Smooth muscle cell (in vitro differentiated cells): Measurements from ENCODE around the gene DCAKD. TPM values are rescaled to one million over a fixed set of nuclear protein-coding genes. Genes with fewer than 3 reads are reported as not detected.

ENCODE experiments used
- DNase-seq: peaks from one replicate; lab custom pipeline; 2025; ENCODE audit not compliant: unreplicated experiment; lab: John Stamatoyannopoulos, UW
- H2AFZ ChIP-seq: fragments of 200-600 bp; sonication (generic); 2 replicates; pipeline ENCODE4 v1.6.0; 2016; ENCODE audit warnings: antibody characterized with exemption, low read depth, mild to moderate bottlenecking
- H3F3A ChIP-seq: fragments of 200-600 bp; sonication (generic); 2 replicates; pipeline ENCODE4 v1.6.0; 2017; ENCODE audit warnings: antibody characterized with exemption, low read depth
- H3K27ac ChIP-seq: fragments of 200-600 bp; sonication (generic); 2 replicates; pipeline ENCODE4 v1.5.1; 2016; ENCODE audit warnings: low read depth, mild to moderate bottlenecking
- H3K27me3 ChIP-seq: fragments of 200-600 bp; sonication (generic); 2 replicates; pipeline ENCODE4 v1.6.1; 2016; ENCODE audit warnings: low read depth, mild to moderate bottlenecking
- H3K36me3 ChIP-seq: fragments of 200-600 bp; sonication (generic); 2 replicates; pipeline ENCODE4 v1.5.1; 2016; ENCODE audit warnings: low read depth
- H3K4me1 ChIP-seq: fragments of 200-600 bp; sonication (generic); 2 replicates; pipeline ENCODE4 v1.5.1; 2016; ENCODE audit warnings: low read depth
- H3K4me2 ChIP-seq: fragments of 200-600 bp; sonication (generic); 2 replicates; pipeline ENCODE4 v1.6.0; 2016; ENCODE audit warnings: mild to moderate bottlenecking
- H3K4me3 ChIP-seq: fragments of 200-600 bp; sonication (generic); 2 replicates; pipeline ENCODE4 v1.5.1; 2016; ENCODE audit warnings: mild to moderate bottlenecking
- H3K79me2 ChIP-seq: fragments of 200-600 bp; sonication (generic); 2 replicates; pipeline ENCODE4 v1.6.0; 2016; ENCODE audit warnings: low read depth, mild to moderate bottlenecking
- H3K9ac ChIP-seq: fragments of 200-600 bp; sonication (generic); 2 replicates; pipeline ENCODE4 v1.6.0; 2016; ENCODE audit warnings: low read depth
- H3K9me3 ChIP-seq: fragments of 200-600 bp; sonication (generic); replicated peaks from 2 replicates; pipeline ENCODE4 v1.5.1; 2016; ENCODE audit warnings: low read depth
- H4K20me1 ChIP-seq: fragments of 200-600 bp; sonication (generic); 2 replicates; pipeline ENCODE4 v1.6.0; 2016; ENCODE audit warnings: low read depth
- WGBS: methylation state at CpG from one replicate; pipeline ENCODE4 v1.1.7; 2016; ENCODE audit warnings: low lambda C conversion rate; 5-methylcytosine and 5-hydroxymethylcytosine counted together
- polyA plus RNA-seq: library from polyadenylated mRNA; unstranded; fragments of >200 nt; fragmentation: Nextera tagmentation; extraction: Ambion mirVana; gene quantifications from 2 replicates; pipeline ENCODE4 v1.2.1, GENCODE V29; 2016
- total RNA-seq: library from RNA; depleted of rRNA; stranded (reverse); fragments of >200 nt; gene quantifications from 2 replicates; pipeline ENCODE4 v1.2.3, GENCODE V29; 2014
- TF ChIP-seq, protein P1 (sequence below): fragments of 200-600 bp; sonication (generic); IDR thresholded peaks from 2 replicates; pipeline ENCODE4 v1.5.1; 2017; ENCODE audit warnings: borderline replicate concordance, mild to moderate bottlenecking, antibody characterized with exemption; ENCODE audit not compliant: insufficient read depth, poor library complexity, severe bottlenecking

DCAKD gene
- total and polyA plus RNA-seq, 2 experiments from 2014 or later: 25.7 to 42.3 TPM

DNA sequence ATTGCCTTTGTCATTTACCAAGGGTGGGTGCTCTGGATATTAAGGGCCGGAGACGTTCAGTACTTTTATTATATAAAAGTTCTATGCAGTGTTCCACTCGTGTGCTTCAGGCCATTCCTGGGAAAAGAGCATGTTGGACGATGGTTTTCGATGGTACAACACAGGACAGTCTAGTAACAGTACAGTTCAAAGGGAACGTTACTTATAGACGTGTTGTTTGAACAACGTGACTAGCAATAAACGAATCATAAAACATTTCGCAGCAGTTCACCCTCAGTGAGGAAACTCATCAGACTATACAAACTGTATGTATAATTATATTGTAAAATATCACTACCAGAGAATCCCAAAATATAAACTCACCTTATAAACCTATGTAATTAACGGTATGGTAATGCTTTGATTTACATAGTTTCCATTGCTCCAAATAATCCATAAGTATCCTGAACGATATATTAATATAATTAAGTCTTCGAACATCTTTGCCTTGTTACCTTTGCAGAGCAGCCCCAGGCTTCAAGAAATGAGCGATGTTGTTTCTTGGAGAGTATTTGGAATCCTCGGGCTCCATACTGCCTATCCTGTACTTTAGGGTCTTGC lies 10.3 kb upstream of the DCAKD start:
- Histone ChIP-seq H3F3A (no peaks in the 10 kb centered on the region), H3K4me1 (peaks cover 16% of the 10 kb centered on the region), H3K4me3 (peak overlapping the region; percentile 94), H3K4me2 (peak overlapping the region; percentile 97), H3K27me3 (no peaks in the 10 kb centered on the region), H3K9me3 (no peaks in the 10 kb centered on the region), H3K27ac (peak overlapping the region; percentile 88), H3K9ac (peak overlapping the region; percentile 95), H3K36me3 (no peaks in the 10 kb centered on the region), H4K20me1 (peaks cover 49% of the 10 kb centered on the region), H2AFZ (peak overlapping the region; percentile 88), H3K79me2 (peaks cover 67% of the 10 kb centered on the region)
- TF ChIP-seq, protein P1, sequence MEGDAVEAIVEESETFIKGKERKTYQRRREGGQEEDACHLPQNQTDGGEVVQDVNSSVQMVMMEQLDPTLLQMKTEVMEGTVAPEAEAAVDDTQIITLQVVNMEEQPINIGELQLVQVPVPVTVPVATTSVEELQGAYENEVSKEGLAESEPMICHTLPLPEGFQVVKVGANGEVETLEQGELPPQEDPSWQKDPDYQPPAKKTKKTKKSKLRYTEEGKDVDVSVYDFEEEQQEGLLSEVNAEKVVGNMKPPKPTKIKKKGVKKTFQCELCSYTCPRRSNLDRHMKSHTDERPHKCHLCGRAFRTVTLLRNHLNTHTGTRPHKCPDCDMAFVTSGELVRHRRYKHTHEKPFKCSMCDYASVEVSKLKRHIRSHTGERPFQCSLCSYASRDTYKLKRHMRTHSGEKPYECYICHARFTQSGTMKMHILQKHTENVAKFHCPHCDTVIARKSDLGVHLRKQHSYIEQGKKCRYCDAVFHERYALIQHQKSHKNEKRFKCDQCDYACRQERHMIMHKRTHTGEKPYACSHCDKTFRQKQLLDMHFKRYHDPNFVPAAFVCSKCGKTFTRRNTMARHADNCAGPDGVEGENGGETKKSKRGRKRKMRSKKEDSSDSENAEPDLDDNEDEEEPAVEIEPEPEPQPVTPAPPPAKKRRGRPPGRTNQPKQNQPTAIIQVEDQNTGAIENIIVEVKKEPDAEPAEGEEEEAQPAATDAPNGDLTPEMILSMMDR: no peak
- DNase-seq: no peak
- WGBS: 15% methylated on average over 15 of the region's 15 CpGs

DNA sequence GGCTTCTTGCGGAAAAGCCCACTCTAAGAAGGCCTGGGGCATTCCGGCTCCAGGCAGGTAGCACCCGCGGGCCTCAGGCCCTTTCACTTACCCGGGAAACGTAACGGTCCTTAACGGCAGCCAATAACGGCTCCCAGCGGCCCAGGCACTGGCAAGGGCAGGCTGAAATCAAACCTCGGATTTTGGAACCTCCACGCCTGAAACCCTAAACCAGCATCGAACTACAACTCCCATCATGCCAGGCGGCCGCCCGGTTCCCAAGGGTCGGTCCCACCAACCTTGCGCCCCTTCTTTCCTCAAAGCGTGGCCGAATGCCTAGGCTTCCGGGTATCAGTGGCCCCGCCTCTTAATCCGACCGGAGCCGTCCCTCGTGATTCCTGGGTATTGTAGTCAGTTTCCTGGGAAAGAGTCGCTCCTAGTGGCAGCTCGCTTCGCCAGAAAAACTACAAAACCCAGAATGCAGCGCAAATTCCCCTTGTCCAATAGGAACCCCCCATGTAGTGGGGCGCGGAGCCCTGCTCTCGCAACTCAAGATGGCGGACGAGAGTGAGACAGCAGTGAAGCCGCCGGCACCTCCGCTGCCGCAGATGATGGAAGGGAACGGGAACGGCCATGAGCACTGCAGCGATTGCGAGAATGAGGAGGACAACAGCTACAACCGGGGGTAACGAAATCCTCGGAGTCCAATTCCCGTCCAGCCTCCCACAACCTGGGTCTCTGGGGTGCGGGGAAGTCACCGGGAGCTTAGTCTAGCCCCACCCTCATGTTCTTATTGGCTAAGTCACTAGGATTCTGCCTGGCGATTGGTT lies 9.6 kb upstream of the DCAKD start, which contains the start of gene NMT1:
Gene NMT1, plus strand, starts transcription at position 521 of the 809 bp plus-strand sequence. Its CDS starts 13 bp downstream, at position 534.
- Histone ChIP-seq H3K79me2 (peaks cover 61% of the 10 kb centered on the region), H3K9ac (peak within 1 kb of the TSS; percentile 95), H3K36me3 (no peaks in the 10 kb centered on the region), H3F3A (no peaks in the 10 kb centered on the region), H3K4me1 (peaks cover 16% of the 10 kb centered on the region), H3K27ac (peak within 1 kb of the TSS; percentile 88), H2AFZ (peak within 1 kb of the TSS; percentile 88), H3K9me3 (no peaks in the 10 kb centered on the region), H4K20me1 (peaks cover 42% of the 10 kb centered on the region), H3K4me3 (peak within 1 kb of the TSS; percentile 94), H3K4me2 (peak within 1 kb of the TSS; percentile 97), H3K27me3 (no peaks in the 10 kb centered on the region)
- TF ChIP-seq, protein P1: no peak
- peak; percentile 83 for DNase-seq
- 1% methylated on average over 50 of the region's 50 CpGs for WGBS

DNA sequence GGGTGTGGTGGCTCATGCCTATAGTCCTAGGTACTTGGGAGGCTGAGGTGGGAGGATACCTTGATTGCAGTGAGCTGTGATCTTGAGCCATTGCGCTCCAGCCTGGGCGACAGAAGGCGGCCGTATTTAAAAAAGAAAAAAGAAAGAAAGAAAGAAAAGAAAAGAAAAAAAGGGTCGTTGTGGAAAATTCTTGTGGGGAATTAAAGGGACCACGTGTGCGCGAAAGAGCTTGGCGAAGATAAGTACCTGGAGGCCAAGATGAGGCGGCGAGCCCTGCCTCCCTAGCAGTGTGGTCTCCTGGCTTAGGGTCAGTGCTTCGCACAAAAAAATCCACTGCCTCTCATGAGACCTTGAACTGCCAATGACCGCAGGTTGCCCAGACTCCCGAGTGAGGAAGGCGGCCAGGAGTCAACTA lies 9.0 kb upstream of the DCAKD start:
- H3K4me3 ChIP-seq: peak overlapping the region; percentile 94
- DNase-seq: no peak
- H3K79me2 ChIP-seq: peaks cover 55% of the 10 kb centered on the region
- H3K4me2 ChIP-seq: peak overlapping the region; percentile 89
- H2AFZ ChIP-seq: peak overlapping the region; percentile 84
- no peaks in the 10 kb centered on the region for H3F3A ChIP-seq
- no peaks in the 10 kb centered on the region for H3K36me3 ChIP-seq
- H3K4me1 ChIP-seq: peaks cover 16% of the 10 kb centered on the region
- H3K9ac ChIP-seq: peak overlapping the region; percentile 65
- no peaks in the 10 kb centered on the region for H3K9me3 ChIP-seq
- 10% methylated on average over 15 of the region's 15 CpGs for WGBS
- peak overlapping the region; percentile 29 for H3K27ac ChIP-seq
- TF ChIP-seq, protein P1: no peak
- peaks cover 36% of the 10 kb centered on the region for H4K20me1 ChIP-seq
- no peaks in the 10 kb centered on the region for H3K27me3 ChIP-seq
